Midbrain (tissue), 1 donor: Measurements from ENCODE around the gene MYL12B.
"Not testable (repeated sequence)": the region's sequence is repeated elsewhere in the genome, so short reads cannot be mapped to it uniquely, and the experiment has no call there.

Source experiments
- DNase-seq: peaks from one replicate; lab custom pipeline; 2025; lab: John Stamatoyannopoulos, UW

MYL12B gene

GRCh38 chr18:3262234-3263131, 550 bp downstream of the MYL12B start:
- no peak for DNase-seq

GRCh38 chr18:3263132-3263700, 1.3 kb downstream of the MYL12B start:
- DNase-seq = no peak

- no peak for DNase-seq
Observed at GRCh38 chr18:3264362-3264761, 2.4 kb downstream of the MYL12B start.

- no peak for DNase-seq
Observed at GRCh38 chr18:3265564-3266033, 3.7 kb downstream of the MYL12B start.

GRCh38 chr18:3266062-3266608, 4.2 kb downstream of the MYL12B start:
- DNase-seq = no peak

- DNase-seq = no peak
Observed at GRCh38 chr18:3268306-3268705, 6.4 kb downstream of the MYL12B start.

- no peak for DNase-seq
Observed at GRCh38 chr18:3269241-3269913, 7.4 kb downstream of the MYL12B start.

- DNase-seq = no peak
Observed at GRCh38 chr18:3269914-3270299, 8.0 kb downstream of the MYL12B start.

GRCh38 chr18:3273042-3273441, 11.1 kb downstream of the MYL12B start:
- no peak for DNase-seq

- DNase-seq = not testable (repeated sequence)
Observed at GRCh38 chr18:3277643-3278213, 15.8 kb downstream of the MYL12B start.

- DNase-seq = no peak
Observed at GRCh38 chr18:3279201-3280185, 17.6 kb downstream of the MYL12B start.

- peak; percentile 81 for DNase-seq
Observed at GRCh38 chr18:3281456-3282400, 19.8 kb downstream of the MYL12B start.

GRCh38 chr18:3283253-3283863, 21.4 kb downstream of the MYL12B start:
- DNase-seq = peak; percentile 32

- peak; percentile 32 for DNase-seq
Observed at GRCh38 chr18:3283908-3284307, 22.0 kb downstream of the MYL12B start.

GRCh38 chr18:3284501-3284900, 22.6 kb downstream of the MYL12B start:
- no peak for DNase-seq

GRCh38 chr18:3286159-3286558, 24.2 kb downstream of the MYL12B start:
- no peak for DNase-seq

- no peak for DNase-seq
Observed at GRCh38 chr18:3293196-3293951, 31.4 kb downstream of the MYL12B start.

GRCh38 chr18:3294435-3295080, 32.6 kb downstream of the MYL12B start:
- DNase-seq = no peak
